ELR (cell line): ENCODE measurements around the gene ZSWIM5.
"Not testable (repeated sequence)": the region's sequence is repeated elsewhere in the genome, so short reads cannot be mapped to it uniquely, and the experiment has no call there.

Source experiments
- DNase-seq: peaks from one replicate; pipeline ENCODE4 v3.0.0-alpha.2; 2015; ENCODE audit warnings: low read depth

ZSWIM5 gene

GRCh38 chr1:45094371-45094770 is 112.0 kb downstream of the ZSWIM5 start:
- not testable (repeated sequence) for DNase-seq

GRCh38 chr1:45093334-45093733 is 113.1 kb downstream of the ZSWIM5 start:
- no peak for DNase-seq

- DNase-seq = no peak
These were observed 116.7 kb downstream of the ZSWIM5 start for GRCh38 chr1:45089711-45090110.

GRCh38 chr1:45084562-45084961 is 121.8 kb downstream of the ZSWIM5 start:
- DNase-seq = no peak

- DNase-seq = no peak
These were observed 126.9 kb downstream of the ZSWIM5 start for GRCh38 chr1:45079533-45079932.

GRCh38 chr1:45076959-45077358 is 129.4 kb downstream of the ZSWIM5 start:
- not testable (repeated sequence) for DNase-seq

- DNase-seq = no peak
These were observed 134.8 kb downstream of the ZSWIM5 start for GRCh38 chr1:45071567-45071966.

- no peak for DNase-seq
These were observed 138.6 kb downstream of the ZSWIM5 start for GRCh38 chr1:45067806-45068205.

GRCh38 chr1:45065083-45065482 is 141.3 kb downstream of the ZSWIM5 start:
- DNase-seq = no peak

GRCh38 chr1:45062463-45062862 is 143.9 kb downstream of the ZSWIM5 start:
- DNase-seq = not testable (repeated sequence)

GRCh38 chr1:45059829-45060228 is 146.6 kb downstream of the ZSWIM5 start:
- no peak for DNase-seq

- DNase-seq = no peak
These were observed 148.9 kb downstream of the ZSWIM5 start for GRCh38 chr1:45057542-45057941.

GRCh38 chr1:45051005-45051772 is 155.2 kb downstream of the ZSWIM5 start:
- no peak for DNase-seq

- no peak for DNase-seq
These were observed 159.4 kb downstream of the ZSWIM5 start for GRCh38 chr1:45047032-45047431.

GRCh38 chr1:45044916-45045315 is 161.5 kb downstream of the ZSWIM5 start:
- DNase-seq = no peak

GRCh38 chr1:45043094-45043493 is 163.3 kb downstream of the ZSWIM5 start:
- DNase-seq = no peak

- no peak for DNase-seq
These were observed 166.1 kb downstream of the ZSWIM5 start for GRCh38 chr1:45040297-45040696.

- DNase-seq = no peak
These were observed 167.6 kb downstream of the ZSWIM5 start for GRCh38 chr1:45038661-45039364.

- DNase-seq = no peak
These were observed 168.2 kb downstream of the ZSWIM5 start for GRCh38 chr1:45038240-45038639.

GRCh38 chr1:45037456-45037855 is 168.9 kb downstream of the ZSWIM5 start:
- peak; percentile 30 for DNase-seq

- no peak for DNase-seq
These were observed 170.6 kb downstream of the ZSWIM5 start for GRCh38 chr1:45035631-45036301.

- DNase-seq = no peak
These were observed 173.0 kb downstream of the ZSWIM5 start for GRCh38 chr1:45033356-45033755.

- no peak for DNase-seq
These were observed 173.6 kb downstream of the ZSWIM5 start for GRCh38 chr1:45032837-45033236.
